Fibroblast of the conjunctiva (primary cell): ENCODE measurements around the gene CTNNAL1.
"Not testable (repeated sequence)": the region's sequence is repeated elsewhere in the genome, so short reads cannot be mapped to it uniquely, and the experiment has no call there.

Experiments
- DNase-seq: peaks from one replicate; pipeline ENCODE4 v3.0.0-alpha.2; 2010; ENCODE audit warnings: low read depth

Gene CTNNAL1

DNA sequence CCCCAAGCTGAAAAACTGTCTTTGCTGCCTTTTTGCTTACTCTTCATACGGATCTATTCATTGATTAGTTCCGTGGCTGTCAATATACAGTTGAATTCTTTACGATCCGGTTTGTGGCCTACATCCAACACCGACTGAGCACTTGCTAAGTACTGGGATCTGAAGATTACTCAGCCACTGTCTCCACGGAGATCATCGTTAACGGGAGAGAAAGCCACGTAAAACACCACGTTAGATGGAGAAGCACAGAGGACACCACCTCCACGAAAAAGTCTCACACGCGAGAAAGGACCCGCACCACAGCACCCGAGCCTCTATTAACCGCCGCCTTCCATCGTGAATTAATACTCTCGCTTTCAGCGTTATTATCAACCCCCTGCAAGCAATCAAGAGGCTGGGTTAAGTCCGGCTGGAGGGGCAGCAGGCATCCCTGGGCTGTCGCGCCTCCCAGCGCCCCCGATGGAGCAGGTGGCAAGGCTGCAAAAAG is 80.0 kb downstream of the CTNNAL1 start:
- no peak for DNase-seq

GRCh38 chr9:108928386-108928785 is 84.9 kb downstream of the CTNNAL1 start:
- no peak for DNase-seq

GRCh38 chr9:108924466-108924865 is 88.8 kb downstream of the CTNNAL1 start:
- DNase-seq = no peak

DNA sequence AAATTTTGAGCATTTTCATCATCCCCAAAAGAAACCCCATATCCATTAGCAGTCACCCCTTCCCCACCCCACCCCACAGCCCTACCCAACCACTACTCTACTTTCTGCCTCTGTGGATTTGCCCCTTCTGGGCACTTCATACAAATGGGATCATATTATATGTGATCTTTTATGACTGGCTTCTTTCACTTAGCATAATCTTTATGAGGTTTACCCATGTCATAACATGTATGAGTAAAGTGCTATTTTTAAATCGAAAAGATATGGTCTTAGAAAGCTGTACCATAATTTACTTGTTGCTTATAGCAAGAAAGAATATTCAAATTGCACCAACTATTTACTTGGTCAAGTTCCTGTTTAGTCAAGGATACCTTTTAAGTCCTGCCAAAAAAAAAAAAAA is 92.1 kb downstream of the CTNNAL1 start:
- DNase-seq = no peak

DNA sequence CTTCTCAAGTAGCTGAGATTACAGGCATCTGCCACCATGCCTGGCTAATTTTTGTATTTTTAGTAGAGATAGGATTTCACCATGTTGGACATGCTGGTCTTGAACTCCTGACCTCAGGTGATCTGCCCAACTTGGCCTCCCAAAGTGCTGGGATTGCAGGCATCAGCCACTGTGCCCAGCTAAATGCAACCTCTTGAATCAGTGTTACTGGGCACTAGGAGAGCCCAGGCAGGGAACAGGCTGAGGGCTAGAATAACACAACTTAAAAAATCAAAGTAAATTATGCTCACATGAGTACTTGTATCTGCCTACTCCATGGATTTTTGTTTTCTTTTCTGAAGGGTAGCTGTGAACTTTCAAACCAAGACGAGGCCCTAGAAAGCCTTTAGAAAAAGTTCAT is 92.9 kb downstream of the CTNNAL1 start:
- not testable (repeated sequence) for DNase-seq

- DNase-seq = no peak
These were observed 93.8 kb downstream of the CTNNAL1 start for GRCh38 chr9:108919517-108919916.

DNA sequence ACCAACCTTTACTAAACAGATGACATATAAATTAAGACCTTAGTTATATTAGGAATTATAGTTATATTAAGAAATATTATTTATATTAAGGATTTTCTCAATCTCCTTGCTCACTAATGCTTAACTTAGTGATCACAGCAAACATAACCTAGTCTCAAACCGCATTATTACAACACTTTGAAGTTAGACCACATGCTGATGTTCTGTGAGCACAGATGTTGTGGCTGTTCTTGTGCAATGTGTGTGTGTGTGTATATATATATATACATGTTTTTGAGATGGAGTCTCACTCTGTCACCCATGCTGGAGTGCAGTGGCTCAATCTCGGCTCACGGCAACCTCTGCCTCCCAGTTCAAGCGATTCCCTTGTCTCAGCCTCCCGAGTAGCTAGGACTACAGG is 99.9 kb downstream of the CTNNAL1 start:
- no peak for DNase-seq

GRCh38 chr9:108911820-108912219 is 101.5 kb downstream of the CTNNAL1 start:
- DNase-seq = no peak

GRCh38 chr9:108910914-108911313 is 102.4 kb downstream of the CTNNAL1 start:
- no peak for DNase-seq

DNA sequence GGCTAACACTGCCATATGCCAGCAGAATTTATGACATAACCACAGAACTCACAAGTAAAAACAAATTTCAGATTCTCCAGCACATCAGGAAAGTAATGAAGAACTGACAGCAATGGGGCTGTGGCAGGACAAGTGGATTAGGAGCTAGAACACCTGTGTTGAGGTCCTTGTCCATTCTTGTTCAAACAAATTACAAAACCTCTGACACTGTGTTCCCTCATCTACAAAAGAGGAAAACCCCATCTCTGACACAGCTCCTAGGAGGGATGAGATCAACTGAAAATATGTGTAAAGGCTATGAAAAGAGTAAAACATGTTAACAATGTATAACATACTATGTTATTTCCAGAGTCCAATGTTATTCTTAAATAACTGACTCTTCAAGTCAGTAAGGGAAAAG is 102.9 kb downstream of the CTNNAL1 start:
- DNase-seq = no peak

GRCh38 chr9:108905494-108905893 is 107.8 kb downstream of the CTNNAL1 start:
- DNase-seq = no peak

- DNase-seq = no peak
These were observed 109.1 kb downstream of the CTNNAL1 start for GRCh38 chr9:108904161-108904560.

DNA sequence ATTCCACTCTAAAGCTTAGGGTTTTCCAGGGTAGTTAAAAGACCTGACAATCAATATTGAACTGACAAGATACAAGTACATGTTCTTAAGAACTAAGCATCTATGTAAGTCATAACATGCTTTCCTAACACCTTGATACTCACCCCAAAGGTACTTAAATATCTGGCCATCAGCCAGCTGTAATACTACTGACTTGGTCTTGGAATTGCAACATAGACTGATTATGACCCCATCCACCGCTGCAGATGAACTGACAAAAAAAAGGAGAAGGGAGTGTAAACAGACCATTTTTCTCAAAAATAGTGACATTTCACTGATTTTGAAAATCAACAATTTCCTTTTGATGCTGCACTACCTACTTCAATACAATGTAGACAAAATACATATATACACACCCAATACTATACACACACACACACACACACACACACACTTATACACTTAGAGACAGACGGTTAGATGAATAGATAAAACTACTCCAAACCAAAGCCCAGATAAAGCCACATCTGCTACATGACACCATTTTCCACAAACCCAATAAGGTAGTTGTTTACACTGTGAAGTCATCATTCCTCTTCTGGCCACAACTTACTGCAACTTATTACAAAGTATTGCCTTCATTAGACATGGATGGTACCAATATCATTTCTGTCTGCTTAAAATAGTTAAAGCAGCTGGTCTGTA is 109.7 kb downstream of the CTNNAL1 start:
- no peak for DNase-seq

GRCh38 chr9:108900176-108900575 is 113.1 kb downstream of the CTNNAL1 start:
- no peak for DNase-seq

GRCh38 chr9:108899023-108899695 is 114.1 kb downstream of the CTNNAL1 start:
- DNase-seq = not testable (repeated sequence)

GRCh38 chr9:108897324-108898096 is 115.8 kb downstream of the CTNNAL1 start:
- DNase-seq = no peak

DNA sequence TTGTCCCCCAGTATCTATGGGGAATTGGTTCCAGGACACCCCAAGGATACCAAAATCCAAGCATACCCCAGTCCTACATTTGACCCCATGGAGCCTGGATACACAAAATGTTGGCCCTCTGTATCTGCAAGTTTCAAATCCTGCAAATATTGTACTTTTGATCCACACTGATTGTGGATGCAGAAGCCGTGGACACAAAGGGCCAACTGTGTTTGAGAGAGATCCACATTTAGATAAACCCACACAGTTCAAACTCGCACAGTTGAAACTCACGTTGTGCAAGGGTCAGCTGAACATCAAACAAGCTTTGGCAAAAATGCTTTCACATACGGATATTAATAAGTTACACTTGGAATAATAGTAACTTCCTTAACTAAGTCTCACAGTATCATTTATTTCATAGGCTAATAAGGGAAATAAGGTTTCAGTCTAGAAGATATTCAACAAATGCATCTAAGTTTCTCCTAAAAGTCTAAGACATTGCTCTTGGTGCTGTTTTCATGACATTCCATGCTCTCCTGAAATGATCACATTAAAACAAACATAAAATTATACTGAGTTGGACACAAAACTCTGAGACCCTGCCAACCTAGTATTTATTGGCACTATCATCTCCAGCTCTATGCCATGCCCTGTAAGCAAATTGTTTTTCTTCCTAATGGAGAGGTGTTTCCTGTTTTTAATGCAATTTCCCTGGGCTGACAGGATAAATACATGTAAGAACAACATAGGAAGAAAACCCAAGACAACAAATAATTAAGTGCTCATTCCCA is 118.9 kb downstream of the CTNNAL1 start:
- DNase-seq = no peak
